HCT116 (cell line): Measurements from ENCODE around the gene NOD1. TPM values are rescaled to one million over a fixed set of nuclear protein-coding genes. Genes with fewer than 3 reads are reported as not detected.

ENCODE experiments used
- ATAC-seq: fragments of 200-7000 bp; cut with Tn5 transposase; 2 replicates; pipeline ENCODE4 v1.9.1; 2020; ENCODE audit warnings: mild to moderate bottlenecking, moderate library complexity
- BruUV-seq: library from RNA; stranded (reverse); fragments of 400-500 nt; replicated peaks from 2 replicates; lab custom pipeline; 2021; lab: Mats Ljungman, UMichigan
- CTCF ChIA-PET: fragments of 300-600 bp; sonication (Branson Sonifier 250); formaldehyde crosslinking; loops from one replicate; lab custom pipeline; 2021; ENCODE audit warnings: antibody characterized with exemption; lab: Charles Lee
- POLR2A ChIA-PET: fragments of 300-600, 350-600 bp; sonication (Branson Sonifier 250); formaldehyde crosslinking; loops from one replicate; lab custom pipeline; 2021; ENCODE audit warnings: antibody characterized with exemption; lab: Charles Lee
- RAD21 ChIA-PET, 2 experiments: fragments of 300-600 bp; sonication (Branson Sonifier 250); formaldehyde crosslinking; loops; one replicate each; lab custom pipeline; 2023; ENCODE audit warnings: low total read pairs in 2 of 2; ENCODE audit not compliant: uncharacterized antibody in 2 of 2, unreplicated experiment in 2 of 2, low non-redundant PET in 1 of 2; lab: Charles Lee
- DNase-seq: peaks from one replicate; pipeline ENCODE4 v3.0.0-alpha.2; 2010; ENCODE audit warnings: low read depth, low spot score
- H2AFZ ChIP-seq: fragments of 200-600 bp; shearing (Covaris generic), sonication (generic); 2 replicates; pipeline ENCODE4 v1.6.1; 2017; ENCODE audit warnings: low read depth, mixed run types, mixed read lengths, antibody characterized with exemption, low read length; ENCODE audit not compliant: poor library complexity, severe bottlenecking
- H3K27ac ChIP-seq: 2 replicates; pipeline ENCODE4 v1.5.1; 2012; ENCODE audit warnings: low read depth, low read length
- H3K27me3 ChIP-seq: fragments of 200-600 bp; sonication (generic); 2 replicates; pipeline ENCODE4 v1.6.1; 2016; ENCODE audit warnings: mixed run types, low read length, mixed read lengths; ENCODE audit not compliant: insufficient read depth
- H3K36me3 ChIP-seq, 2 experiments: fragments of 200-500 bp in 1 of 2; fragments of 200-600 bp in 1 of 2; sonication (Bioruptor generic) in 1 of 2; sonication (generic) in 1 of 2; 2 replicates each; pipeline versions ENCODE4 v1.5.1 to v1.6.1; 2014 to 2016; ENCODE audit warnings: low read length in 2 of 2, inconsistent platforms in 1 of 2, mixed read lengths in 1 of 2, mixed run types in 1 of 2; ENCODE audit not compliant: insufficient read depth in 2 of 2, control insufficient read depth in 1 of 2
- H3K4me1 ChIP-seq, 2 experiments: fragments of 200-600 bp in 1 of 2; sonication (generic) in 1 of 2; 2 replicates each; pipeline versions ENCODE4 v1.5.1 to v1.6.1; 2012 to 2017; ENCODE audit warnings: low read length in 2 of 2, inconsistent platforms in 1 of 2, mild to moderate bottlenecking in 1 of 2, mixed read lengths in 1 of 2, mixed run types in 1 of 2, moderate library complexity in 1 of 2; ENCODE audit not compliant: insufficient read depth in 2 of 2, control insufficient read depth in 1 of 2
- H3K4me2 ChIP-seq: fragments of 200-600 bp; sonication (generic); 2 replicates; pipeline ENCODE4 v1.6.1; 2017; ENCODE audit warnings: mixed run types, low read length, mixed read lengths
- H3K4me3 ChIP-seq, 2 experiments: fragments of 200-600 bp in 1 of 2; sonication (generic) in 1 of 2; replicated peaks in 1 of 2; 2 replicates each; pipeline ENCODE4 v1.5.1; 2011 to 2016; ENCODE audit warnings: low read length in 2 of 2, control low read depth in 1 of 2, low read depth in 1 of 2, mild to moderate bottlenecking in 1 of 2, mixed read lengths in 1 of 2, mixed run types in 1 of 2
- H3K79me2 ChIP-seq: fragments of 200-600 bp; sonication (generic); 2 replicates; pipeline ENCODE4 v1.6.1; 2017; ENCODE audit warnings: mild to moderate bottlenecking, mixed run types, low read length, moderate library complexity, mixed read lengths; ENCODE audit not compliant: insufficient read depth
- H3K9ac ChIP-seq: fragments of 200-600 bp; sonication (generic); 2 replicates; pipeline ENCODE4 v1.6.1; 2016; ENCODE audit warnings: low read length, mixed read lengths
- H3K9me2 ChIP-seq: fragments of 200-600 bp; sonication (generic), shearing (Covaris generic); 2 replicates; pipeline ENCODE4 v1.6.1; 2017; ENCODE audit warnings: mixed run types, mild to moderate bottlenecking, moderate library complexity; ENCODE audit not compliant: insufficient read depth
- H3K9me3 ChIP-seq, 2 experiments: fragments of 200-500 bp in 1 of 2; fragments of 200-600 bp in 1 of 2; sonication (Bioruptor generic) in 1 of 2; sonication (generic) in 1 of 2; 2 replicates each; pipeline ENCODE4 v1.6.1; 2014 to 2017; ENCODE audit warnings: low read length in 2 of 2, mixed read lengths in 2 of 2, inconsistent platforms in 1 of 2, low read depth in 1 of 2, mild to moderate bottlenecking in 1 of 2, mixed run types in 1 of 2, moderate library complexity in 1 of 2; ENCODE audit not compliant: control insufficient read depth in 1 of 2, insufficient read depth in 1 of 2
- H4K20me1 ChIP-seq: fragments of 200-600 bp; sonication (generic), shearing (Covaris generic); 2 replicates; pipeline ENCODE4 v1.6.1; 2017; ENCODE audit warnings: mixed run types, mild to moderate bottlenecking, moderate library complexity; ENCODE audit not compliant: insufficient read depth
- CBX3 ChIP-seq: IDR thresholded peaks from 2 replicates; pipeline ENCODE4 v1.6.1; 2012; ENCODE audit warnings: low read depth
- CEBPB ChIP-seq: IDR thresholded peaks from 2 replicates; pipeline ENCODE4 v1.6.1; 2012; ENCODE audit warnings: low read depth
- EGR1 ChIP-seq: IDR thresholded peaks from 2 replicates; pipeline ENCODE4 v1.6.1; 2012; ENCODE audit warnings: low read depth
- EZH2 ChIP-seq: fragments of 200-600 bp; sonication (generic); IDR thresholded peaks from 2 replicates; pipeline ENCODE4 v1.6.1; 2017; ENCODE audit warnings: antibody characterized with exemption, mixed run types
- EZH2phosphoT487 ChIP-seq: fragments of 200-600 bp; IDR thresholded peaks from 2 replicates; pipeline ENCODE4 v1.6.1; 2018; ENCODE audit warnings: antibody characterized with exemption, borderline replicate concordance
- FOSL1 ChIP-seq: IDR thresholded peaks from 2 replicates; pipeline ENCODE4 v1.6.1; 2012; ENCODE audit warnings: low read depth
- POLR2A ChIP-seq: IDR thresholded peaks from 2 replicates; pipeline ENCODE4 v1.7.0; 2011; ENCODE audit warnings: borderline replicate concordance; ENCODE audit not compliant: insufficient read depth, insufficient read length; ENCODE audit errors: extremely low read depth
- POLR2AphosphoS5 ChIP-seq: IDR thresholded peaks from 2 replicates; pipeline ENCODE4 v1.6.1; 2011; ENCODE audit warnings: mild to moderate bottlenecking, low read depth, low read length, moderate library complexity
- RAD21 ChIP-seq: IDR thresholded peaks from 2 replicates; pipeline ENCODE4 v1.6.1; 2012; ENCODE audit warnings: low read depth, mild to moderate bottlenecking
- REST ChIP-seq: IDR thresholded peaks from 2 replicates; pipeline ENCODE4 v1.6.1; 2012; ENCODE audit warnings: low read depth
- SIN3A ChIP-seq: IDR thresholded peaks from 2 replicates; pipeline ENCODE4 v1.6.1; 2012; ENCODE audit warnings: low read depth
- SP1 ChIP-seq: IDR thresholded peaks from 2 replicates; pipeline ENCODE4 v1.6.1; 2012; ENCODE audit warnings: low read depth
- SRF ChIP-seq: IDR thresholded peaks from 2 replicates; pipeline ENCODE4 v1.6.1; 2012; ENCODE audit warnings: low read depth
- TCF7L2 ChIP-seq: IDR thresholded peaks from 2 replicates; pipeline ENCODE4 v1.7.0; 2011; ENCODE audit warnings: borderline replicate concordance, inconsistent platforms; ENCODE audit not compliant: insufficient read depth, insufficient read length; ENCODE audit errors: extremely low read depth
- ZBTB33 ChIP-seq: IDR thresholded peaks from 2 replicates; pipeline ENCODE4 v1.6.1; 2011; ENCODE audit warnings: mild to moderate bottlenecking, low read length, moderate library complexity; ENCODE audit not compliant: insufficient replicate concordance; ENCODE audit errors: extremely low read depth
- ZFX ChIP-seq: fragments of 450-650 bp; IDR thresholded peaks from 2 replicates; pipeline ENCODE4 v1.6.1; 2017
- ZNF274 ChIP-seq: fragments of 200-500 bp; sonication (Bioruptor generic); IDR thresholded peaks from 2 replicates; pipeline ENCODE4 v1.6.1; 2014; ENCODE audit warnings: mild to moderate bottlenecking, low read depth, low read length, inconsistent platforms
- intact Hi-C: fragments of 100-400 bp; cut with micrococcal nuclease; formaldehyde crosslinking; loops from 2 replicates; pipeline ENCODE4 v1.10.0; 2022
- total RNA-seq: library from RNA; stranded (reverse); gene quantifications from one replicate; pipeline ENCODE4 v1.2.1, GENCODE V29; 2021; ENCODE audit not compliant: unreplicated experiment
- TF ChIP-seq, protein P1 (sequence below): IDR thresholded peaks from 2 replicates; pipeline ENCODE4 v1.6.1; 2012
- TF ChIP-seq, protein P2 (sequence below): IDR thresholded peaks from 2 replicates; pipeline ENCODE4 v1.6.1; 2012

The NOD1 gene
- total RNA-seq, 1 experiment from 2014 or later: 5.9 TPM

DNA sequence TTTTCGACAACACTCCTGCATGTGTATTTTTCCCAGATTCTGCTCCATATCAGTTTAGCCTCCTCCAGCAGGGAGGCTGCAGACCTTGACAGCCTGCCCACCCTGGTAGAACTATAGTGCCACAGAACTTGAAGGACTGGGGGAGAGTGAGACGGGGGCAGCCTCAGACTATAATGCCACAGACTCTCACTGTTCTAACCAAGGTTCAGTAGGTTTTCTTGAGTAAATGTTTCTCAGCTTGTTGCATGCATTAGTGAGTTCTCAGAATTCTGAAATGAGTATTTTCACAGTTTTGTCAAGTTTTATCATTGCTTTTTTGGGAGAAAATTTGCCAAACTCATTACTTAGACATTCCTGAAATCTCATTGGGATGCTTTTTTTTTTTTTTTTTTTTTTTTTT, 98.3 kb downstream of the NOD1 start (continued):
- no peak for TF ChIP-seq SP1
- no peak for TF ChIP-seq POLR2AphosphoS5
- no peak for TF ChIP-seq RAD21

DNA sequence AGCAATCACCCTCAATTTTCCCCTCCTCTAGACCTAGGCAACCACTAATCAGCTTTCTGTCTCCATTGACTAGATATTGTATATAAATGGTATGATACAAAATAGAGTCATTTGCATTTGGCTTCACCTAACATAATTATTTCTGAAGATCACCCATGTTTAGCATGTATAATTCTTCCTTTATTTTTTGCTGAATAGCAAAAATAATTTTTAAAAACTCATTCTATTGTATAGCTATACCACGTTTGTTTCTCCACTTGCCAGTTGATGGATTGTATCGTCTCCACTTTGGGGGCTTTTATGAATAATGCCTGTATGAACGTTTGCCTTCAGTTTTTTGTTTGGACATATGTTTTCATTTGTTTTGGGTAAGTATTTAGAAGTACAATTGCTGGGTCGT, 98.8 kb downstream of the NOD1 start:
- intact Hi-C loops: no loop called here
- H3K36me3 ChIP-seq: no peaks in the 10 kb centered on the region
- BruUV-seq: no TSS peak

More for the DNA sequence above, 98.8 kb downstream of the NOD1 start:
- Histone ChIP-seq H3K9me3 (no peaks in the 10 kb centered on the region), H3K9ac (no peak overlapping the region), H2AFZ (no peak overlapping the region), H4K20me1 (no peaks in the 10 kb centered on the region), H3K27me3 (no peaks in the 10 kb centered on the region), H3K79me2 (no peaks in the 10 kb centered on the region), H3K4me3 (no peak overlapping the region), H3K27ac (no peak overlapping the region), H3K4me2 (no peak overlapping the region), H3K4me1 (no peaks in the 10 kb centered on the region), H3K9me2 (no peaks in the 10 kb centered on the region)
- POLR2A ChIA-PET: no interaction called here
- no peak for DNase-seq
- RAD21 ChIA-PET: no interaction called here
- TF ChIP-seq, protein P1, sequence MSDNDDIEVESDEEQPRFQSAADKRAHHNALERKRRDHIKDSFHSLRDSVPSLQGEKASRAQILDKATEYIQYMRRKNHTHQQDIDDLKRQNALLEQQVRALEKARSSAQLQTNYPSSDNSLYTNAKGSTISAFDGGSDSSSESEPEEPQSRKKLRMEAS: no peak
- TF ChIP-seq EGR1 (no peak), ZNF274 (no peak), CBX3 (no peak), POLR2AphosphoS5 (no peak), FOSL1 (no peak), SP1 (no peak), SRF (no peak), SIN3A (no peak), TCF7L2 (no peak), CEBPB (no peak), ZFX (no peak), REST (no peak), EZH2 (no peak), EZH2phosphoT487 (no peak), POLR2A (no peak), ZBTB33 (no peak)
- TF ChIP-seq, protein P2, sequence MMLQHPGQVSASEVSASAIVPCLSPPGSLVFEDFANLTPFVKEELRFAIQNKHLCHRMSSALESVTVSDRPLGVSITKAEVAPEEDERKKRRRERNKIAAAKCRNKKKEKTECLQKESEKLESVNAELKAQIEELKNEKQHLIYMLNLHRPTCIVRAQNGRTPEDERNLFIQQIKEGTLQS: no peak
- CTCF ChIA-PET: no interaction called here
- no peak for ATAC-seq
